IPS-18a (cell line): ENCODE data around the gene PDLIM1.
"Not testable (repeated sequence)": the region's sequence is repeated elsewhere in the genome, so short reads cannot be mapped to it uniquely, and the experiment has no call there.

Experiments used
- H3K27ac ChIP-seq: one replicate; pipeline ENCODE4 v1.5.1; 2013; ENCODE audit warnings: low read length
- H3K27me3 ChIP-seq: one replicate; pipeline ENCODE4 v1.6.1; 2013; ENCODE audit warnings: mild to moderate bottlenecking, low read length; ENCODE audit not compliant: control insufficient read depth, insufficient read depth
- H3K36me3 ChIP-seq: one replicate; pipeline ENCODE4 v1.6.1; 2013; ENCODE audit warnings: low read depth, low read length; ENCODE audit not compliant: control insufficient read depth
- H3K4me1 ChIP-seq: one replicate; pipeline ENCODE4 v1.6.1; 2013; ENCODE audit warnings: low read depth, low read length; ENCODE audit not compliant: control insufficient read depth
- H3K4me3 ChIP-seq: one replicate; pipeline ENCODE4 v1.5.1; 2013; ENCODE audit warnings: low read length
- H3K9ac ChIP-seq: one replicate; pipeline ENCODE4 v1.6.1; 2013; ENCODE audit warnings: mild to moderate bottlenecking, low read length, moderate library complexity
- H3K9me3 ChIP-seq: one replicate; pipeline ENCODE4 v1.6.1; 2013; ENCODE audit warnings: low read depth, low read length; ENCODE audit not compliant: control insufficient read depth

Gene PDLIM1

GRCh38 chr10:95211606-95212279 is 79.1 kb downstream of the PDLIM1 start:
- Histone ChIP-seq H3K9me3 (no peaks in the 10 kb centered on the region), H3K4me3 (no peak overlapping the region), H3K9ac (no peak overlapping the region), H3K36me3 (no peaks in the 10 kb centered on the region), H3K27ac (no peak overlapping the region), H3K4me1 (peaks cover 7% of the 10 kb centered on the region), H3K27me3 (no peaks in the 10 kb centered on the region)

- Histone ChIP-seq H3K9ac (no peak overlapping the region), H3K9me3 (no peaks in the 10 kb centered on the region), H3K4me3 (no peak overlapping the region), H3K27me3 (no peaks in the 10 kb centered on the region), H3K36me3 (no peaks in the 10 kb centered on the region), H3K4me1 (peaks cover 7% of the 10 kb centered on the region), H3K27ac (no peak overlapping the region)
Observed at GRCh38 chr10:95209509-95210127, 81.2 kb downstream of the PDLIM1 start.

GRCh38 chr10:95208702-95209391 is 82.0 kb downstream of the PDLIM1 start:
- Histone ChIP-seq H3K27me3 (no peaks in the 10 kb centered on the region), H3K36me3 (no peaks in the 10 kb centered on the region), H3K4me3 (no peak overlapping the region), H3K9me3 (no peaks in the 10 kb centered on the region), H3K9ac (no peak overlapping the region), H3K27ac (peak overlapping the region; percentile 22), H3K4me1 (peaks cover 7% of the 10 kb centered on the region)

GRCh38 chr10:95202865-95203264 is 87.9 kb downstream of the PDLIM1 start:
- not testable (repeated sequence) for H3K9me3 ChIP-seq, H3K4me1 ChIP-seq, H3K4me3 ChIP-seq, H3K36me3 ChIP-seq, H3K9ac ChIP-seq, H3K27ac ChIP-seq, H3K27me3 ChIP-seq

- no peaks in the 10 kb centered on the region for H3K27me3 ChIP-seq
- H3K4me1 ChIP-seq = no peaks in the 10 kb centered on the region
- H3K36me3 ChIP-seq = no peaks in the 10 kb centered on the region
- H3K4me3 ChIP-seq = no peak overlapping the region
- no peaks in the 10 kb centered on the region for H3K9me3 ChIP-seq
- H3K27ac ChIP-seq = no peak overlapping the region
- no peak overlapping the region for H3K9ac ChIP-seq
Observed at GRCh38 chr10:95201736-95202135, 89.1 kb downstream of the PDLIM1 start.

GRCh38 chr10:95196046-95196445 is 94.8 kb downstream of the PDLIM1 start:
- H3K9ac ChIP-seq = no peak overlapping the region
- no peaks in the 10 kb centered on the region for H3K27me3 ChIP-seq
- H3K9me3 ChIP-seq = no peaks in the 10 kb centered on the region
- H3K4me1 ChIP-seq = peaks cover 16% of the 10 kb centered on the region
- no peaks in the 10 kb centered on the region for H3K36me3 ChIP-seq
- H3K27ac ChIP-seq = no peak overlapping the region
- no peak overlapping the region for H3K4me3 ChIP-seq

- Histone ChIP-seq H3K4me1 (peaks cover 16% of the 10 kb centered on the region), H3K27me3 (no peaks in the 10 kb centered on the region), H3K4me3 (no peak within 1 kb of the TSS), H3K9ac (no peak within 1 kb of the TSS), H3K27ac (no peak within 1 kb of the TSS), H3K9me3 (no peaks in the 10 kb centered on the region), H3K36me3 (no peaks in the 10 kb centered on the region)
Observed at GRCh38 chr10:95193944-95194343, 96.9 kb downstream of the PDLIM1 start, which contains the start of gene ACSM6. Gene ACSM6 (plus strand): TSS chr10:95194238. CDS start chr10:95194486, 248 bp downstream.

- H3K4me3 ChIP-seq = no peak overlapping the region
- H3K4me1 ChIP-seq = no peaks in the 10 kb centered on the region
- peaks cover 3% of the 10 kb centered on the region for H3K27me3 ChIP-seq
- no peaks in the 10 kb centered on the region for H3K9me3 ChIP-seq
- H3K9ac ChIP-seq = no peak overlapping the region
- no peak overlapping the region for H3K27ac ChIP-seq
- no peaks in the 10 kb centered on the region for H3K36me3 ChIP-seq
Observed at GRCh38 chr10:95188593-95188992, 102.2 kb downstream of the PDLIM1 start.

GRCh38 chr10:95187617-95188016 is 103.2 kb downstream of the PDLIM1 start:
- H3K4me1 ChIP-seq = no peaks in the 10 kb centered on the region

More at GRCh38 chr10:95187617-95188016, 103.2 kb downstream of the PDLIM1 start:
- Histone ChIP-seq H3K4me3 (no peak overlapping the region), H3K27ac (no peak overlapping the region), H3K9me3 (no peaks in the 10 kb centered on the region), H3K27me3 (peaks cover 3% of the 10 kb centered on the region), H3K9ac (no peak overlapping the region), H3K36me3 (no peaks in the 10 kb centered on the region)
